Measurements from ENCODE around the gene RET. TPM values are rescaled to one million over a fixed set of nuclear protein-coding genes. Genes with fewer than 3 reads are reported as not detected.

RET gene
- total RNA-seq, 2 experiments from 2014 or later = not detected

GRCh38 chr10:43065761-43066160, 11.1 kb upstream of the RET start:
- Mint-ChIP-seq H3K36me3 (no peaks in the 10 kb centered on the region), H3K27me3 (no peaks in the 10 kb centered on the region), H3K27ac (no peak overlapping the region), H3K4me1 (no peaks in the 10 kb centered on the region), H3K9me3 (no peaks in the 10 kb centered on the region), H3K4me3 (no peak overlapping the region)
- no peak for DNase-seq

GRCh38 chr10:43066481-43066880, 10.4 kb upstream of the RET start:
- H3K27ac Mint-ChIP-seq = no peak overlapping the region
- no peak overlapping the region for H3K4me3 Mint-ChIP-seq
- no peak for DNase-seq
- no peaks in the 10 kb centered on the region for H3K4me1 Mint-ChIP-seq
- no peaks in the 10 kb centered on the region for H3K9me3 Mint-ChIP-seq
- H3K36me3 Mint-ChIP-seq = no peaks in the 10 kb centered on the region
- H3K27me3 Mint-ChIP-seq = no peaks in the 10 kb centered on the region

- DNase-seq = no peak
- no peaks in the 10 kb centered on the region for H3K4me1 Mint-ChIP-seq
- no peak overlapping the region for H3K4me3 Mint-ChIP-seq
Observed at GRCh38 chr10:43067391-43068135, 9.3 kb upstream of the RET start.

GRCh38 chr10:43068136-43068395, 8.8 kb upstream of the RET start:
- no peaks in the 10 kb centered on the region for H3K36me3 Mint-ChIP-seq
- H3K4me1 Mint-ChIP-seq = no peaks in the 10 kb centered on the region
- H3K9me3 Mint-ChIP-seq = no peaks in the 10 kb centered on the region
- no peak overlapping the region for H3K4me3 Mint-ChIP-seq
- DNase-seq = no peak
- H3K27ac Mint-ChIP-seq = no peak overlapping the region
- no peaks in the 10 kb centered on the region for H3K27me3 Mint-ChIP-seq

More at GRCh38 chr10:43067391-43068135, 9.3 kb upstream of the RET start:
- Mint-ChIP-seq H3K27me3 (no peaks in the 10 kb centered on the region), H3K27ac (no peak overlapping the region), H3K9me3 (no peaks in the 10 kb centered on the region), H3K36me3 (no peaks in the 10 kb centered on the region)

GRCh38 chr10:43068471-43069210, 8.2 kb upstream of the RET start:
- Mint-ChIP-seq H3K36me3 (no peaks in the 10 kb centered on the region), H3K9me3 (no peaks in the 10 kb centered on the region), H3K27ac (no peak overlapping the region), H3K27me3 (no peaks in the 10 kb centered on the region), H3K4me1 (no peaks in the 10 kb centered on the region), H3K4me3 (no peak overlapping the region)
- DNase-seq = no peak

- no peak overlapping the region for H3K4me3 Mint-ChIP-seq
- no peak for DNase-seq
- H3K36me3 Mint-ChIP-seq = no peaks in the 10 kb centered on the region
- no peaks in the 10 kb centered on the region for H3K4me1 Mint-ChIP-seq
- H3K27ac Mint-ChIP-seq = no peak overlapping the region
- no peaks in the 10 kb centered on the region for H3K27me3 Mint-ChIP-seq
- H3K9me3 Mint-ChIP-seq = no peaks in the 10 kb centered on the region
Observed at GRCh38 chr10:43069211-43069515, 7.7 kb upstream of the RET start.

- Mint-ChIP-seq H3K4me1 (no peaks in the 10 kb centered on the region), H3K36me3 (no peaks in the 10 kb centered on the region), H3K4me3 (no peak overlapping the region), H3K27me3 (no peaks in the 10 kb centered on the region), H3K27ac (no peak overlapping the region), H3K9me3 (no peaks in the 10 kb centered on the region)
- no peak for DNase-seq
Observed at GRCh38 chr10:43069579-43069978, 7.3 kb upstream of the RET start.

GRCh38 chr10:43070121-43071085, 6.5 kb upstream of the RET start:
- Mint-ChIP-seq H3K27ac (no peak overlapping the region), H3K36me3 (no peaks in the 10 kb centered on the region), H3K27me3 (peaks cover 4% of the 10 kb centered on the region), H3K4me1 (no peaks in the 10 kb centered on the region), H3K9me3 (no peaks in the 10 kb centered on the region), H3K4me3 (no peak overlapping the region)
- DNase-seq = no peak

- Mint-ChIP-seq H3K9me3 (no peaks in the 10 kb centered on the region), H3K4me1 (peaks cover 3% of the 10 kb centered on the region), H3K36me3 (no peaks in the 10 kb centered on the region), H3K27ac (no peak overlapping the region), H3K4me3 (no peak overlapping the region), H3K27me3 (peaks cover 15% of the 10 kb centered on the region)
- no peak for DNase-seq
Observed at GRCh38 chr10:43071865-43072650, 4.8 kb upstream of the RET start.

- no peak for DNase-seq
- H3K27me3 Mint-ChIP-seq = peaks cover 22% of the 10 kb centered on the region
- H3K36me3 Mint-ChIP-seq = no peaks in the 10 kb centered on the region
- peaks cover 3% of the 10 kb centered on the region for H3K4me1 Mint-ChIP-seq
- H3K4me3 Mint-ChIP-seq = no peak overlapping the region
- no peaks in the 10 kb centered on the region for H3K9me3 Mint-ChIP-seq
- H3K27ac Mint-ChIP-seq = no peak overlapping the region
Observed at GRCh38 chr10:43073191-43073590, 3.7 kb upstream of the RET start.

GRCh38 chr10:43073721-43074120, 3.1 kb upstream of the RET start:
- Mint-ChIP-seq H3K4me3 (no peak overlapping the region), H3K36me3 (no peaks in the 10 kb centered on the region), H3K4me1 (peaks cover 3% of the 10 kb centered on the region), H3K9me3 (no peaks in the 10 kb centered on the region), H3K27me3 (peaks cover 28% of the 10 kb centered on the region), H3K27ac (no peak overlapping the region)
- no peak for DNase-seq

- Mint-ChIP-seq H3K9me3 (no peaks in the 10 kb centered on the region), H3K4me3 (no peak overlapping the region), H3K4me1 (peaks cover 3% of the 10 kb centered on the region), H3K27ac (no peak overlapping the region), H3K27me3 (peaks cover 33% of the 10 kb centered on the region), H3K36me3 (no peaks in the 10 kb centered on the region)
- no peak for DNase-seq
Observed at GRCh38 chr10:43074409-43074808, 2.5 kb upstream of the RET start.

GRCh38 chr10:43074827-43075611, 1.9 kb upstream of the RET start:
- H3K36me3 Mint-ChIP-seq = no peaks in the 10 kb centered on the region
- no peak for DNase-seq
- no peaks in the 10 kb centered on the region for H3K9me3 Mint-ChIP-seq
- peaks cover 34% of the 10 kb centered on the region for H3K27me3 Mint-ChIP-seq
- H3K4me1 Mint-ChIP-seq = peaks cover 3% of the 10 kb centered on the region
- H3K4me3 Mint-ChIP-seq = no peak overlapping the region
- no peak overlapping the region for H3K27ac Mint-ChIP-seq

- H3K4me3 Mint-ChIP-seq = no peak overlapping the region
- no peaks in the 10 kb centered on the region for H3K9me3 Mint-ChIP-seq
- no peak overlapping the region for H3K27ac Mint-ChIP-seq
- peaks cover 34% of the 10 kb centered on the region for H3K27me3 Mint-ChIP-seq
- DNase-seq = no peak
- H3K4me1 Mint-ChIP-seq = peaks cover 3% of the 10 kb centered on the region
- no peaks in the 10 kb centered on the region for H3K36me3 Mint-ChIP-seq
Observed at GRCh38 chr10:43075612-43076003, 1.3 kb upstream of the RET start.
